Activated T-helper 1 cell treated with anti-CD3 and anti-CD28 coated beads, Interleukin-12 subunit alpha, Interleukin-12 subunit beta, Interleukin-2, Interleukin-4 antibody, amounts not matched to agents 30 ng/mL and 10 ng/mL and 1 ng/mL, durations not matched to agents 14 hours and 24 hours and 36 hours (primary cell): Measurements from ENCODE around the gene ZNF654. TPM values are rescaled to one million over a fixed set of nuclear protein-coding genes. Genes with fewer than 3 reads are reported as not detected.

Source experiments
- DNase-seq: peaks from one replicate; pipeline ENCODE4 v3.0.0; 2021; ENCODE audit warnings: low spot score
- H3K27ac Mint-ChIP-seq: one replicate; pipeline ENCODE4 v1.8.0; 2021; ENCODE audit warnings: mild to moderate bottlenecking, mixed read lengths
- H3K27me3 Mint-ChIP-seq: one replicate; pipeline ENCODE4 v1.8.0; 2022; ENCODE audit warnings: mild to moderate bottlenecking, moderate library complexity, mixed read lengths; ENCODE audit not compliant: insufficient read depth
- H3K36me3 Mint-ChIP-seq: one replicate; pipeline ENCODE4 v1.8.0; 2021; ENCODE audit warnings: low read depth, mixed read lengths
- H3K4me1 Mint-ChIP-seq: one replicate; pipeline ENCODE4 v1.8.0; 2021; ENCODE audit warnings: low read depth, mixed read lengths
- H3K4me3 Mint-ChIP-seq: one replicate; pipeline ENCODE4 v1.8.0; 2021; ENCODE audit warnings: mild to moderate bottlenecking, moderate library complexity, mixed read lengths
- H3K9me3 Mint-ChIP-seq: one replicate; pipeline ENCODE4 v1.8.0; 2021; ENCODE audit warnings: mixed read lengths
- intact Hi-C: fragments of 100-400 bp; cut with micrococcal nuclease; formaldehyde crosslinking; loops from one replicate; pipeline ENCODE4 v1.15.1; 2024
- total RNA-seq: library from RNA; stranded (reverse); gene quantifications from 2 replicates; pipeline ENCODE4 v1.2.3, GENCODE V29; 2022

ZNF654 gene
- total RNA-seq, 1 donor from 2014 or later, result 19.4 TPM

DNA sequence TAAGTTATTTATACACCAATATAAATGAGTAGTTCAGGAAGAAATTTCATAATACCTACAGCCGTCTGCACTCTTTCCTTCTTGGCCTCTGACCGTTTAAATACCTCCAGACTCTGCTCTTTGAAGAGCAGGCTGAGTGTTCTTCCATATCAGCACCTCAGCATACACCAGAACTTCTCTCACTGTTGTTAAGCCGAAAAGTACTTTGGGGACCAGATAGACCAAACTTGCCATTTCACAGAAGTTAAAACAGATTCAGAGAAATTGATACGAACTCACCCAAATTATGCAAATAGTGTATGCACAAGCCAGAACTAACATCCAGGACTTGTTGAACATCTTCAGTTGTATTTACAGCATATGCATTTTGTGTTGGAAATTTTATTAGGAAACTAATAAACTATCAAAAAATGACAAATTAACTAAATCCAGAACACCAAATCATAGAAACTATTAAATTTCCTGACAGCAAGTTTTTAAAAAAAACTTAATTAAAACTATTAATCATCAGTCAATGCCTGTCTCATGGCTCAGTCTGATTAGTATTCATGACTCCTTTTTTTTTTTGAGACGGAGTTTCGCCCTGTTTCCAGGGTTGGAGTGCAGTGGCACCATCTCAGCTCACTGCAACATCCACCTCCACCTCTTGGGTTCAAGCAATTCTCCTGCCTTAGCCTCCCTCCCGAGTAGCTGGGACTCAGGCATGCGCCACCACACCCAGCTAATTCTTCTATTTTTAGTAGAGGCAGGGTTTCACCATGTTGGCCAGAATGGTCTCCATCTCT lies 24.4 kb upstream of the ZNF654 start:
- Mint-ChIP-seq H3K27ac (no peak overlapping the region), H3K9me3 (no peaks in the 10 kb centered on the region), H3K27me3 (peaks cover 10% of the 10 kb centered on the region), H3K36me3 (no peaks in the 10 kb centered on the region), H3K4me1 (peaks cover 33% of the 10 kb centered on the region), H3K4me3 (no peak overlapping the region)
- DNase-seq, result no peak
- intact Hi-C loops, result no loop called here

DNA sequence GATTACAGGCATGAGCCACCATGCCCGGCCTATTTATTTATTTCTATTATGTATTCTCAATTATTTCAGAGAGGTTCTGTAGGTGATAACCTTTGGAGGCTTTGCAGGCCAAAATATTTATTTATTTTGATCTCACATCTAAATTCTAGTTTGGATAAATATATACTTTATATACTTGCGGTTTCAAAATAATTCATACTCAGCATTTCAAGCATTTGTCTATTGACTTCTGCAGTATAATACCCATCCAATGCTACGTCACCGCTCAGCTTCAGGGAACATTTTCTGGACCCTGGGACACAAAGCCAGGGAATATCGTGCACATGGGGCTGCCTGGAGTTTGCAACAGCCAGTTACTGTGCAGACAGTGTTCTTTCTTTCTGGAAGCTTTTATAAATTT lies 22.8 kb upstream of the ZNF654 start:
- H3K9me3 Mint-ChIP-seq, result no peaks in the 10 kb centered on the region
- no peak overlapping the region for H3K27ac Mint-ChIP-seq
- intact Hi-C loops, result no loop called here

DNA sequence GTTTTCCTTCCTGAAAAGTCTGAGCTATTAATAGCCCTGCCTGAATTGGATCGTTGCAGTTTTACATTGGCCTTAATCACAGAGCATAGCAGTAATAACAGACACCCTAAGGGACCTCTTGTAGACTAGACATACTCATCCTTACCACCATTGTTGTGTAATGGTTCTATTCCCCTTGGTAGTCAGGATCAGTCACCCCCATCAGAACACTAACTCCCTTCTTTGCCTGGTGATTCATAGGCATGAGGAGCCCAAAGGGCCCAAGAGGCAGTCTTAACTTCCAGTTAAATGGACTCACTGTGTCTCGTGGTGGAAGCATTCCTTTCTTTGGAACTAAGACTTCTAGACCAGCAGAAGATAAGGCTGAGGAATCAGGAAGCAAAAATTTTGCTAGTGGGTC lies 20.5 kb upstream of the ZNF654 start:
- Mint-ChIP-seq H3K27ac (no peak overlapping the region), H3K9me3 (no peaks in the 10 kb centered on the region)

More for the DNA sequence above, 22.8 kb upstream of the ZNF654 start:
- peaks cover 10% of the 10 kb centered on the region for H3K27me3 Mint-ChIP-seq
- peaks cover 26% of the 10 kb centered on the region for H3K4me1 Mint-ChIP-seq
- no peak for DNase-seq
- no peak overlapping the region for H3K4me3 Mint-ChIP-seq
- no peaks in the 10 kb centered on the region for H3K36me3 Mint-ChIP-seq

GRCh38 chr3:88040529-88040928 lies 18.5 kb upstream of the ZNF654 start:
- H3K36me3 Mint-ChIP-seq, result no peaks in the 10 kb centered on the region
- no peak for DNase-seq
- no peak overlapping the region for H3K27ac Mint-ChIP-seq
- intact Hi-C loops, result no loop called here
- H3K9me3 Mint-ChIP-seq, result no peaks in the 10 kb centered on the region
- H3K4me1 Mint-ChIP-seq, result peaks cover 6% of the 10 kb centered on the region
- peaks cover 10% of the 10 kb centered on the region for H3K27me3 Mint-ChIP-seq
- no peak overlapping the region for H3K4me3 Mint-ChIP-seq

More for the DNA sequence above, 20.5 kb upstream of the ZNF654 start:
- H3K4me1 Mint-ChIP-seq, result peaks cover 5% of the 10 kb centered on the region
- no peak for DNase-seq
- no peaks in the 10 kb centered on the region for H3K36me3 Mint-ChIP-seq
- H3K27me3 Mint-ChIP-seq, result peaks cover 10% of the 10 kb centered on the region
- H3K4me3 Mint-ChIP-seq, result no peak overlapping the region
- intact Hi-C loops, result no loop called here

GRCh38 chr3:88041005-88041404 lies 18.1 kb upstream of the ZNF654 start:
- intact Hi-C loops, result no loop called here
- H3K27ac Mint-ChIP-seq, result no peak overlapping the region
- DNase-seq, result no peak
- H3K4me3 Mint-ChIP-seq, result no peak overlapping the region
- H3K27me3 Mint-ChIP-seq, result peaks cover 10% of the 10 kb centered on the region
- H3K4me1 Mint-ChIP-seq, result peaks cover 6% of the 10 kb centered on the region
- no peaks in the 10 kb centered on the region for H3K36me3 Mint-ChIP-seq
- no peaks in the 10 kb centered on the region for H3K9me3 Mint-ChIP-seq

DNA sequence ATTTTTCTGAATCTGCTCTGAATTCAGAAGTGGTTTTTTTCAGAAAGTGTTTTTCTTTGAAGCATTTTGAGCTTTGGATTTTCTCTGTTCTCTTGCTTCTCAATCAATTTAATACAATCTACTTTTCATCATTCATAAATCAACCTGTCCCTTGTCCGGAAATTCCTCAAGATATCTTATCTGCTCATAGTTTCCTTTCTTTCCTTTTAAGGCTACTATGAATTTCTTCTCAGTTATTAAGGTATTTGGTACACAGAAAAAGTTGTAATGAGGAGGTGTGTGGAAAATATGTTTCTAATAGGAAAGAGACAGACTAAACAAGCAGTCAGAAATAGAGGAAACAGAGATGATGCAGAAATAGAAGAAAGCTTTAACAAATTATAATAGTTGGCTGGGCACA lies 14.6 kb upstream of the ZNF654 start:
- Mint-ChIP-seq H3K9me3 (no peaks in the 10 kb centered on the region), H3K36me3 (no peaks in the 10 kb centered on the region), H3K27me3 (no peaks in the 10 kb centered on the region), H3K4me3 (no peak overlapping the region), H3K4me1 (peaks cover 13% of the 10 kb centered on the region), H3K27ac (no peak overlapping the region)
- no peak for DNase-seq
- intact Hi-C loops, result no loop called here

- intact Hi-C loops, result no loop called here
- H3K4me3 Mint-ChIP-seq, result no peak overlapping the region
- H3K27ac Mint-ChIP-seq, result no peak overlapping the region
- peaks cover 2% of the 10 kb centered on the region for H3K36me3 Mint-ChIP-seq
- no peaks in the 10 kb centered on the region for H3K9me3 Mint-ChIP-seq
- peaks cover 13% of the 10 kb centered on the region for H3K4me1 Mint-ChIP-seq
- no peak for DNase-seq
- H3K27me3 Mint-ChIP-seq, result peaks cover 2% of the 10 kb centered on the region
Measured at GRCh38 chr3:88046766-88047165, 12.3 kb upstream of the ZNF654 start.

- Mint-ChIP-seq H3K27ac (peak overlapping the region; percentile 91), H3K9me3 (no peaks in the 10 kb centered on the region), H3K4me3 (peak overlapping the region; percentile 95), H3K4me1 (peaks cover 50% of the 10 kb centered on the region), H3K36me3 (peaks cover 35% of the 10 kb centered on the region), H3K27me3 (no peaks in the 10 kb centered on the region)
- intact Hi-C loops, result loop anchor here (2.0 to 5.0 kb wide), 3 partner anchors 35 to 831 kb away; partner anchors contain the start of gene CHMP2B
- DNase-seq, result no peak
Measured at GRCh38 chr3:88057630-88058305, 1.3 kb upstream of the ZNF654 start.

DNA sequence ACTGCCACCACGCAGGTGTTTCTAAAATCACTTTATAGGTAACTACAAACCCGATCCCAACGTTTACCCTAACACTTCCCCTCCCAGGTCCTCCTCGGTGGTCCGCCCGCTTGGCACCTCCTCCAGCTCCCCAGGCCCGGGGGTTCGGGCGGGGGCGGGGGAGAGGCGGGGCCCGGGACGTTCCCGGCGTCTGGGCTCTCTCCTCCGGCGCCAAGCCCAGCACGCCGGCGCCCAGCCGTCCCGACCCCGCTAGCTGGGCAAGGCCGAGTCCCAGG lies 812 bp upstream of the ZNF654 start:
- Mint-ChIP-seq H3K9me3 (no peaks in the 10 kb centered on the region), H3K27ac (peak overlapping the region; percentile 96), H3K27me3 (no peaks in the 10 kb centered on the region), H3K36me3 (peaks cover 37% of the 10 kb centered on the region), H3K4me3 (peak overlapping the region; percentile 95), H3K4me1 (peaks cover 47% of the 10 kb centered on the region)
- DNase-seq, result no peak
- intact Hi-C loops, result loop anchor here (2.0 to 5.0 kb wide), 3 partner anchors 36 to 831 kb away; partner anchors contain the start of gene CHMP2B

DNA sequence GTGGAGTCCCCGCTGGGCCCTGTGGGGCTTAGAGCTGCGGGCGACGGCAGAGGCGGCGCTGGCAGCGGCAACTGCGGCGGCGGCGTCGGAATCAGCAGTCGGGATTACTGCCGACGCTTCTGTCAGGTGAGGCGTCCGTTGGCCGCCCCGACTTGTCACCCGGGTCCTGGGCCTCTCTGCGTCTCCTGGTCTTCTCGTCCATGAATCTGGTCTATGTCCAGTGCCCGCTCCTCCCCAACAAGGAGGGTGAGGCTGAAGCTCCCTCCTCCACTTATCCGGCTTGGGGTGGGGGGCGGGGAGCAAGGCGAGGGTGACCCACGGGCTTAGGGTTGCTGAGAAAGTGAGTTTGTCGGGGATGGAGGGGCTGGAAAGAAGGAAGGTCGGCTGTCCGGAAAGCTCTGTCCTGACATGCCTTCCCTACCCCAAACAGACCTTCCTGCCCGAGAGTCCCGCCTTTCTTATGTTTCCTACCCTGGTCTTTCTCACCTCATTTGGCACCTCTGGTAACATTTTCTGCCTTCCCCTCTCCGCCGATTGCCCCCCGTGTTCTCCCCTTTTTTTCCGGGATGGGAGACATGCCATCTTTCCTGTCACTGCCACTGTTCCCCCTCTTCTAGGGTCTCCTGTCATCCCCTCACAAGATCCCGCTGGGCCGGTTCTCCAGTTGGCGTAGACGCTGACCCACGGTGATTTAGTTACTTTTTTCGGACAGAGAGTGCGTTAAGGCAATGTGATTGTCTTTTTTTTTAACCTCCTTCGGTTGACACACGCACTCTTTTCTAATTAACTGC lies 520 bp downstream of the ZNF654 start:
- H3K9me3 Mint-ChIP-seq, result no peaks in the 10 kb centered on the region
- H3K4me1 Mint-ChIP-seq, result peaks cover 57% of the 10 kb centered on the region
- no peaks in the 10 kb centered on the region for H3K27me3 Mint-ChIP-seq
- no peak for DNase-seq
- H3K36me3 Mint-ChIP-seq, result peaks cover 35% of the 10 kb centered on the region
- intact Hi-C loops, result loop anchor here (1.0 to 5.0 kb wide), 8 partner anchors 27 to 833 kb away; partner anchors contain the start of genes C3orf38 and CHMP2B
- H3K4me3 Mint-ChIP-seq, result peak overlapping the region; percentile 94
- peak overlapping the region; percentile 96 for H3K27ac Mint-ChIP-seq

DNA sequence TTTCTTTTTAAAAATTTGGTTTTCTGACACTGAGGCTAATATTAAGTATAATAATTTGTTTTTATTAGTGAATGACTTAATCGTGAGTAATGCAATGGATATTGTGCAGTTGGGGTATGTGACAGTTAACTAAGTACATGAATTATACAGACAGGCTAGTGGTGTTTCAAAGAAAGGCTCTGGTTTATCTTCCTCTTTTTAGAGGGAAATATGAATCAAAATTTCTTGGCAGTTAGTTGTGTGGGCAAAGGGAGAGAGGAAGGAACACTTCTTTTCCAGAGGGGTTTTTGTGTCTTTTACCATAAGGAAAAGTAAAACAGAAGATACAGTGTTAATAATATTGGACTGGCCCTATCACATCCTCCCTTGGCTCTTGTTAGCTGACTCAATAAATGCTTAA lies 2.7 kb downstream of the ZNF654 start:
- Mint-ChIP-seq H3K27me3 (no peaks in the 10 kb centered on the region), H3K9me3 (peaks cover 1% of the 10 kb centered on the region), H3K36me3 (peaks cover 23% of the 10 kb centered on the region), H3K4me1 (peaks cover 48% of the 10 kb centered on the region), H3K4me3 (peak overlapping the region; percentile 60), H3K27ac (peak overlapping the region; percentile 56)
- DNase-seq, result no peak
- intact Hi-C loops, result loop anchor here (2.0 kb wide), 1 partner anchor 15 kb away; no protein-coding TSS in a partner anchor

DNA sequence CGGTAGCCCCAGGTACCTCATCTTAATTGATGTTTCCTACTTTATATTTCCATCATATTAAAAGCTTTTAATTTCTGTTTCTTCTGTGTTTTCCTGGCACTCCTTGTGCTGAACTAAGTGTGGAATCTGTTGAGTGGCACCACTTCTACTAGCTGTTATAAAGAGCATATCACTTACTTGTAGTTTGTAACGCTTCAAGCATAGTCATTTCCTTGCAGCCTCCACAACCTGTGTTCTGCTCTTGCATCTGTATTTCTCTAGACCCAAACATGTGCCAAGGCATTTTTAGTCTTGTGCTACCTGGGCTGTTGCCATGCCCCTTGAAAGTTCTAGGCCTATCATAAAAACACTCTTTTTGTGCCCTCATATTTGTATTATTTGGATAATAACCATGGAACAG lies 16.0 kb downstream of the ZNF654 start:
- Mint-ChIP-seq H3K36me3 (peaks cover 23% of the 10 kb centered on the region), H3K9me3 (peaks cover 16% of the 10 kb centered on the region), H3K4me1 (peaks cover 22% of the 10 kb centered on the region), H3K27ac (no peak overlapping the region), H3K4me3 (no peak overlapping the region), H3K27me3 (no peaks in the 10 kb centered on the region)
- intact Hi-C loops, result no loop called here
- no peak for DNase-seq

- H3K36me3 Mint-ChIP-seq, result peaks cover 19% of the 10 kb centered on the region
- H3K9me3 Mint-ChIP-seq, result peaks cover 13% of the 10 kb centered on the region
- intact Hi-C loops, result no loop called here
- no peak overlapping the region for H3K4me3 Mint-ChIP-seq
- H3K27me3 Mint-ChIP-seq, result no peaks in the 10 kb centered on the region
- DNase-seq, result no peak
- no peak overlapping the region for H3K27ac Mint-ChIP-seq
- peaks cover 24% of the 10 kb centered on the region for H3K4me1 Mint-ChIP-seq
Measured at GRCh38 chr3:88075497-88075896, 16.4 kb downstream of the ZNF654 start.
